GM15510 (cell line): Measurements from ENCODE around the gene NASP.

Experiments used
- POLR2A ChIP-seq: IDR thresholded peaks from 3 replicates; pipeline ENCODE4 v1.6.1; 2011; ENCODE audit warnings: borderline replicate concordance; ENCODE audit not compliant: insufficient read length; ENCODE audit errors: extremely low read depth

Gene NASP

DNA sequence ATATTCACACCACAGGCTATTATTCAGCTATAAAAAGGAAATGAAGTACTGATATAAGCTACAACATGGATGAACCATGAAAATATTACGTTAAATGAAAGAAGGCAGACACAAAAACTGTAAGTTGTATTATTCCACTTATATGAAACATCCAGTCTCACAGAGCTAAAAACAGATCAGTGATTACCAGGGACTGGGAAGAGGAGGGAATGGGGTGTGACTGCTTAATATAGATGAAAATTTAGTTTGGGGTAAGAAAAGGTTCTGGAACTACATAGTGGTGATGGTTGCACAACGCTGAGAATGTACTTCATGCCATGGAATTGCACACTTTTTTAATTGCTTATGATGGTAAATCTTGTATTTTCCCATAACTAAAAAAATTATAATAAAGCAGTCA lies 83.0 kb downstream of the NASP start:
- TF ChIP-seq POLR2A: no peak

DNA sequence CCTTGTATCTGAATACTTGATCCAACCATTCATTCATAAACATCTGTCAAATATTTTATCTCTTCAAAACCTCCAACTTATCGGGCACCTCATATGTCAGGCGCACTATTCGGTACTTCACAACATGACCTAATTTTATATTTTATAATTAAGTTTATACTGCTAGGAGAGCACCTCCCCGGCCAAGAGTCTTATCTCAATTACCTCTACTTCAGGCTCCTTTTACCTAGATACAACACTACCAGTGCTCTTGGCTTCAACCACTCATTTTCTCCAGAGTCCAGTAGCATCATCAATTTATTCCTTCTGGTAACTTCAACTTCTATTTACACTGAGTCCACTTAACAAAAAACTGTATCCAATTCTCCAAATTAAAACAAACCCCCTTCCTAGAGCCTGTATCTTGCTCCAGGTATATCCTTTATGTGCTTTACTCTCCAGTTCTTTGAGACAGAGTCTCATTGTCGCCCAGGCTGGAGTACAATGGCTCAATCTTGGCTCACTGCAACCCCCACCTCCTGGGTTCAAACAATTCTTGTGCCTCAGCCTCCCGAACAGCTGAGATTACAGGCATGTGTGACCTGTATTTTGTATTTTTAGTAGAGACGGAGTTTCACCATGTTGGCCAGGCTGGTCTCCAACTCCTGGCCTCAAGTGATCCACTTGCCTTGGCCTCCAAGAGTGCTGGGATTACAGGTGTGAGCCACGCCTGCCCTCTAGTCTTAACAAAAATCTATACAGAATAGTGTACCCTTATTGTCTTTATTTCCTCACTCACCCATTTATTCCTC lies 83.7 kb downstream of the NASP start:
- no peak for TF ChIP-seq POLR2A
